ENCODE results near the gene SLC35B1. TPM values are rescaled to one million over a fixed set of nuclear protein-coding genes. Genes with fewer than 3 reads are reported as not detected.

SLC35B1 gene, protein sequence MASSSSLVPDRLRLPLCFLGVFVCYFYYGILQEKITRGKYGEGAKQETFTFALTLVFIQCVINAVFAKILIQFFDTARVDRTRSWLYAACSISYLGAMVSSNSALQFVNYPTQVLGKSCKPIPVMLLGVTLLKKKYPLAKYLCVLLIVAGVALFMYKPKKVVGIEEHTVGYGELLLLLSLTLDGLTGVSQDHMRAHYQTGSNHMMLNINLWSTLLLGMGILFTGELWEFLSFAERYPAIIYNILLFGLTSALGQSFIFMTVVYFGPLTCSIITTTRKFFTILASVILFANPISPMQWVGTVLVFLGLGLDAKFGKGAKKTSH
- 10 to 100 TPM; 76.5 to 78.4 (median 77.5) TPM for polyA plus RNA-seq (ENCODE audit: insufficient read length in 3 of 3)
- long read RNA-seq, donor 1, transcript SLC35B1-209 (9 exons, 1,320 nt) = minor isoform, 7 of 47 reads
- long read RNA-seq, donor 1, transcript SLC35B1-220 (9 exons, 1,611 nt) = major isoform, 21 of 47 reads
- long read RNA-seq, donor 1, partial matches to known transcripts = 16 of 47 reads
- long read RNA-seq, donor 1, other reads (novel, unspliced or antisense) = 0 of 47 reads
- long read RNA-seq, donor 2, transcript SLC35B1-209 (9 exons, 1,320 nt) = minor isoform, 12 of 72 reads
- long read RNA-seq, donor 2, transcript SLC35B1-220 (9 exons, 1,611 nt) = major isoform, 26 of 72 reads
- long read RNA-seq, donor 2, partial matches to known transcripts = 31 of 72 reads
- long read RNA-seq, donor 2, other reads (novel, unspliced or antisense) = 0 of 72 reads
- long read RNA-seq, donor 3, transcript SLC35B1-220 (9 exons, 1,611 nt) = major isoform, 15 of 42 reads
- long read RNA-seq, donor 3, partial matches to known transcripts = 22 of 42 reads
- long read RNA-seq, donor 3, other reads (novel, unspliced or antisense) = 0 of 42 reads
- long read RNA-seq, donor 4, transcript SLC35B1-209 (9 exons, 1,320 nt) = minor isoform, 6 of 59 reads
- long read RNA-seq, donor 4, transcript SLC35B1-220 (9 exons, 1,611 nt) = major isoform, 27 of 59 reads
- long read RNA-seq, donor 4, partial matches to known transcripts = 23 of 59 reads
- long read RNA-seq, donor 4, other reads (novel, unspliced or antisense) = 0 of 59 reads
- long read RNA-seq, donor 5, transcript SLC35B1-220 (9 exons, 1,611 nt) = major isoform, 8 of 15 reads
- long read RNA-seq, donor 5, partial matches to known transcripts = 0 of 15 reads
- long read RNA-seq, donor 5, other reads (novel, unspliced or antisense) = 0 of 15 reads
- long read RNA-seq, donor 6, transcript SLC35B1-220 (9 exons, 1,611 nt) = major isoform, 12 of 17 reads
- long read RNA-seq, donor 6, partial matches to known transcripts = 0 of 17 reads
- long read RNA-seq, donor 6, other reads (novel, unspliced or antisense) = 0 of 17 reads
- long read RNA-seq, donor 7, transcript SLC35B1-220 (9 exons, 1,611 nt) = major isoform, 13 of 30 reads
- long read RNA-seq, donor 7, transcript SLC35B1-209 (9 exons, 1,320 nt) = minor isoform, 5 of 30 reads
- long read RNA-seq, donor 7, partial matches to known transcripts = 8 of 30 reads
- long read RNA-seq, donor 7, other reads (novel, unspliced or antisense) = 0 of 30 reads
- long read RNA-seq, donor 8, transcript SLC35B1-220 (9 exons, 1,611 nt) = major isoform, 5 of 16 reads
- long read RNA-seq, donor 8, partial matches to known transcripts = 6 of 16 reads
- long read RNA-seq, donor 8, other reads (novel, unspliced or antisense) = 0 of 16 reads
- long read RNA-seq, donor 9, transcript SLC35B1-209 (9 exons, 1,320 nt) = minor isoform, 7 of 43 reads
- long read RNA-seq, donor 9, transcript SLC35B1-220 (9 exons, 1,611 nt) = major isoform, 15 of 43 reads
- long read RNA-seq, donor 9, partial matches to known transcripts = 12 of 43 reads
- long read RNA-seq, donor 9, other reads (novel, unspliced or antisense) = 0 of 43 reads
- long read RNA-seq, donor 10, transcript SLC35B1-209 (9 exons, 1,320 nt) = major isoform, 7 of 53 reads
- long read RNA-seq, donor 10, transcript SLC35B1-220 (9 exons, 1,611 nt) = minor isoform, 6 of 53 reads
- long read RNA-seq, donor 10, partial matches to known transcripts = 36 of 53 reads
- long read RNA-seq, donor 10, other reads (novel, unspliced or antisense) = 0 of 53 reads
- long read RNA-seq, donor 11, transcript SLC35B1-209 (9 exons, 1,320 nt) = minor isoform, 8 of 23 reads
- long read RNA-seq, donor 11, transcript SLC35B1-220 (9 exons, 1,611 nt) = major isoform, 12 of 23 reads
- long read RNA-seq, donor 11, partial matches to known transcripts = 0 of 23 reads
- long read RNA-seq, donor 11, other reads (novel, unspliced or antisense) = 0 of 23 reads
- long read RNA-seq, donor 12, transcript SLC35B1-209 (9 exons, 1,320 nt) = minor isoform, 5 of 56 reads
- long read RNA-seq, donor 12, transcript SLC35B1-220 (9 exons, 1,611 nt) = major isoform, 24 of 56 reads
- long read RNA-seq, donor 12, transcript SLC35B1-214 (3 exons, 806 nt) = minor isoform, 5 of 56 reads
- long read RNA-seq, donor 12, partial matches to known transcripts = 19 of 56 reads
- long read RNA-seq, donor 12, other reads (novel, unspliced or antisense) = 0 of 56 reads
- long read RNA-seq, donor 13, transcript SLC35B1-220 (9 exons, 1,611 nt) = major isoform, 10 of 30 reads
- long read RNA-seq, donor 13, transcript SLC35B1-209 (9 exons, 1,320 nt) = minor isoform, 7 of 30 reads
- long read RNA-seq, donor 13, partial matches to known transcripts = 10 of 30 reads
- long read RNA-seq, donor 13, other reads (novel, unspliced or antisense) = 0 of 30 reads
- long read RNA-seq, donor 14 = 0 reads
- long read RNA-seq, donor 15 = 0 reads
- long read RNA-seq, donor 16, transcript SLC35B1-220 (9 exons, 1,611 nt) = major isoform, 11 of 56 reads
- long read RNA-seq, donor 16, transcript SLC35B1-209 (9 exons, 1,320 nt) = minor isoform, 10 of 56 reads
- long read RNA-seq, donor 16, partial matches to known transcripts = 28 of 56 reads
- long read RNA-seq, donor 16, other reads (novel, unspliced or antisense) = 0 of 56 reads

DNA sequence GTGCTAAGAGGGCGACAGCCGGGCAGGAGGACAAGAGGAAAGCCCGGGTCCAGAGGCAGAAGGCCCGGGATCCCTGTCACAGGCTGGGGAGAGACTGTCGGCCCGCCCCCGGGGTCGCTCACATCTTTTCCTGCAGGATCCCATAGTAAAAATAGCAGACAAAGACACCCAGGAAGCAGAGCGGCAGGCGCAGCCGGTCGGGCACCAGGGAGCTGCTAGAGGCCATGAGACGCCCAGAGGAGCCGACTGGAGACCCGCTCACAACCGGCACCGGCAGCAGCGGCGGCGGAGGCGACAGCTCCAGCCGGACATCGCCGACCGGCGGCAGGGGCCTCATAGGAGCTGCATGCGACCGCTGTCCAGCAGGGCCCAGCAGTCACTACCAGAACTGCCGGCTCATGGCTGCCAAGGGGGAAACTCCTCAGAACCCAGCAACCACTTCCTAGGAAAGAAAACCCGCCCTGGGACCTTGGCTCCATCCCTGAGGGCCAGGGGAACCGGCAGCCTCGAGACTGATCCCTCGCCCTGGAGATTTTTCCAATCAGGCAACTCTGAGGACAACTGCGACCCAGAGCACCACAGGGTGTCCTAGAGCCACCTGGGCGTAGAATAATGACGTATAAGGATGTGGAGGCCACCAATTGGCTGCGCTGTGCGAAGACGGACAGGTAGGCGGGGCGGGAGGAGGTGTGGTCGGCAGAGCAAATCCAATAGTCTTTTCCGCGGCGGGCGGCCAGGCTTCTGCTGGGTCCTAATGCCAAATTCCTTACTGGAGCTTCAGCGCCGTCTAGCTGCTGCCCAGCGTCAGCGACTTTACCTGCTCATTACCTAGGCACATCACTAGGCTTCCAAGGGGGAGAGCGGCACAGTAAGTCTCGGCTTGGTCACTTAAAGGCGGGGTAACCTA lies at the start of gene SLC35B1:
SLC35B1 (minus strand) TSS at position 357 of the 907 bp plus-strand sequence; CDS start at position 226, 131 bp downstream.
- DNase-seq = peak; percentile 98

DNA sequence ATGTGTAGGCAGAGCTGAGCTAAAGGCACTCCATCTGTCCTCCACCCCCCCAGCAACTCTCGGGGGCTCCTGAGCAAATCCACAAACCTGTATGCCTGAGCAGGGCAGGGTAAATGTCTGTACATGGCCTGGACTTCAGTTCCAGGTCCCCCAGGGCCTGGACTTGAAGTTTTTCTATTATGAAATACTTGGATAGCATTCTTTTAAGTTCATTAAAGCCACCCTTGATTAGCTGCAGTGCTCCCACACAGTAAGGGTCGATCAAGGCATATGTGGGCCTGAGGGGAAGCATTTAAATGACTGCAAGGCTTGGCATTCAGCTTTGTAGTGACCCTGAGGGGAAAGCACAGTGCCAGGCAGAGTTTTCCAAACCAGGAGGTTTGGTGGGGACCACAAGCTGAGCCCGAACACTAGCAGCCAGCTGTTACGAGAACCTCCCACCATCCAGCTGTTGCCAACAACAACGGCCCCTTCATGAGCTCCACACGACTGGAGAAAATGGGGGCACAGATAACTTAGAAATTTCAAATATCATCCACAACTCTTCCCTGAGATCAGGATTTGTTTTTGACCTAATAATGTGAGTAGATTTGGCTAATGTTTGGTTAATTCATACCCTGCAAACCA lies 49.5 kb upstream of the SLC35B1 start:
- no peak for DNase-seq

DNA sequence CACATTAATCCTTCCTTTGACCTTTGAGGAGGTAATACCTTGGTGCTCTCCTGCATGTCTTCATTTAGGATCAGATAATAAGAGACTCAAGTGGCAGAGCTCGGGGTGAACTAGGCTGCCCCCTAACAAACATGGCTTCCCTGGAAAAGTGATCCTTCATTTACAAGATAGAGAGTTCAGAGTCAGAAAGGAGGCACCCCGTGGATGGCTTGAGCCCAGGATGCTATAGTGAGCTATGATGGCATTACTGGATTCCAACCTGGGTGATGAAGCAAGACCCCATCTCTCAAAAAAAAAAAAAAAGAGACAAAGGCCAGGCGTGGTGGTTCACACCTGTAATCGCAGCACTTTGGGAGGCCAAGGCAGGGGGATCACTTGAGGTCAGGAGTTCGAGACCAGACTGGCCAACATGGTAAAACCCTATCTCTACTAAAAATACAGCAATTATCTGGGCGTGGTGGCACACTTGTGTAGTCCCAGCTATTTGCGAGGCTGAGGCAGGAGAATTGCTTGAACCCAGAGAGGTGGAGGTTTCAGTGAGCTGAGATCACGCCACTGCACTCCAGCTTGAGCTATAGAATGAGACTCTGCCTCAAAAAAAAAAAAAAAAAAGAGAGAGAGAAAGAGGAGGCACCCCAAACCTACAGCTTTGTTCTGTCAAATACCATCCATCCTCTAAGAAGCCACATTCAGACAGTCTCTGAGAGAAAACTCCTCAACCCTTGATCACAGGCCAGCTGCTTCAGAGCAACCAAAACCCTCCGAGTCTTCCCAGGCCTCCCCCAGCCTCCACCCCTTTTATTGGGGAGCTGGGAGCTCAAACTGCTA lies 48.8 kb upstream of the SLC35B1 start:
- DNase-seq = no peak

DNA sequence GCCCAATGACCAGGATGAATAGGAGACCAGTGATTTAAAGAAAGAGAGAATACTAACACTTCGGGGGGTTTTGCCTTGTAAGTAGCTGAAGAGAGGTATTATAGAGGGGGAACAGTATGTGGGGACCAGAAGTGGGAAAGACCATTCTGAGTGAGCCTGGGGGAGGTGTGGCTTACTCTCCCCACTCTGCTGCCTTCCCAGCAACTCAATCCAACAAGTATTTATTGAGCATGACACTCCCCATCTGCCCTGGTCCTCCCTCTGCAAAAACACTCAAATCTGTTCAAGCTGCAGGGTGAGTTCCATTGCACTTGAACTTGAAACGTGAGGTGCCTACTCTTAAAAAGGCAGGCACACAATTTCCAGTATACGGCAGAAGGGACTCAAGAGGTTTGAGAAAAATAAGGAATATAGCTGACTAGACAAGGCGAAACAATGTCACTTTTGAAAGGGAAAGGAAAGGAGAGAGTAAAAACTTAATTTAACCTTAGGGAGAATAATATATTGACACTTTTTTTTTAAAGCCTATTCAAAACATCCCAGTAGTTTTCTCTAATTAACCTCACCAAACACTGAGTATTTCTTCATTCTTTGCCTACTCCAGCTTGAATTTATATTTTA lies 48.0 kb upstream of the SLC35B1 start:
- peak; percentile 40 for DNase-seq

DNA sequence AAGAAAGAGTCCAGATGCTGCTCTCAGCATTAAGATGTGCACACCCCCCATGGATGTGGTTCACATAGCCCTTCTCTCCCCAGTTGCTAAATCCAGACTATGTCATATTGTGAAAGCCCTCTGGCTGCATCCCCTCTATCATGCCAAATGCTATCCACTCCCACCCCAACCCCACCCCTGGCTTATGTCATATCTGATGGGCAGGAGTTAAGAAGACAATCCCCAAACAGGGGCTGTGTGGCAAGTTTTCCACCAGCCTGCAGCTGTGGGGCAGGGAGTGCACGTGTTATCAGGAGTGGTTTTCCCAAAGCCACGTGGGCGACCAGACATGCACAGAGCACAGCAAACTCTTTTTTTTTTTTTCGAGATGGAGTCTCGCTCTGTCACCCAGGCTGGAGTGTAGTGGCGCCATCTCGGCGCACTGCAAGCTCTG lies 46.2 kb upstream of the SLC35B1 start:
- no peak for DNase-seq

DNA sequence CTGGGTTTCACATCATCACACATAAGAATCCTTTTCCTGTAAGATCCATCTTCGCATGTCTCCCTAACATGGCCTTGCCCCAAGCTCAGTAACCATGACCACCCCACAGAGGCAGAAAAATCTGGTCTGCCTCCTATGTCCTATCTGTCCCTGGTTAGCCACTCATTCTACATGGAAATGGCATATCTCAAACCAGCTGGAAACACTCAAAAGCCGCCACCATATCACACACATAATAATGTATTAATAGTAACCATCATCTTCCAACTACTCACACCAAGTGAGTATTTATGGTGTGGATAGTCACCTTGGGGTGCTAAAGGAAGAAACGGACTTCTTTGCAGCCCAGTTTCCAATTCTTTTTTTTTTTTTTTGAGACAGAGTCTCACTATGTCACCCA lies 44.7 kb upstream of the SLC35B1 start:
- DNase-seq = no peak

DNA sequence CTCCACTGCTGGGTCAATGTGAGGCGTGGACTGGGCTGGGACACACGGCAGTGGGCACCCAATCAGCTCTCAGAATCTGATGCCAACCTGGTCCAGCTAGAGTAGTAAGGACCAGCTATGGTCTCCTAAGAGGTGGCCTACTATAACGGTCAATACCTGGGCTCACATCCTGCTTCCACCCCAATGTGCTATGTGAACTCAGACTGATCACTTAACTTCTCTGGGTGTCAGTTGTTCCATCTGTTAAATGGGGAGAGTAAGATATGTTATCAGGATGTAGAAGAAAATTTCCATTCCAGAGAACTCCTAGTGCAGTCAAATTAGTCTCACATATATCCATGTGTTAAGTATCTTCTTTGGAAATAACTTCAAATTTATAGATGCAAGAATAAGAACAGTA lies 42.0 kb upstream of the SLC35B1 start:
- no peak for DNase-seq

DNA sequence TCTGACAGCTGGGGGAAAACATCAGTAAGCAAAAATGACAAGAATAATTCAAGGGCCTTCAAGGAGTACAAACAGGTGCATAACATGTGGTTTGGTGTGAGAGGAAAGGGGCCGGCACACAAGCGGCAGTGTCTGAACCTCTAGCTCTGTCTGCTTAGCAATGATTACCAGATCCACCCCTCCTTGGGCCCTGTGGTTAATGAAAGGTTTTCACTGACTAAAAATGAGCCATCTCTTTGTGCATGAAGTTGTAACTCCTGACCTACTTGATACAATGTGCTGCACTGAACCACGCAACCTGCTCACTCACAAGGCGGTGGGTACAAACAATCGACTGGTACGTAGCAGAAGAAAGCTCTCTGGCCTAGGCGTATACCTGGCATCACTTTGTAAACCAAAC lies 41.0 kb upstream of the SLC35B1 start:
- DNase-seq = no peak

DNA sequence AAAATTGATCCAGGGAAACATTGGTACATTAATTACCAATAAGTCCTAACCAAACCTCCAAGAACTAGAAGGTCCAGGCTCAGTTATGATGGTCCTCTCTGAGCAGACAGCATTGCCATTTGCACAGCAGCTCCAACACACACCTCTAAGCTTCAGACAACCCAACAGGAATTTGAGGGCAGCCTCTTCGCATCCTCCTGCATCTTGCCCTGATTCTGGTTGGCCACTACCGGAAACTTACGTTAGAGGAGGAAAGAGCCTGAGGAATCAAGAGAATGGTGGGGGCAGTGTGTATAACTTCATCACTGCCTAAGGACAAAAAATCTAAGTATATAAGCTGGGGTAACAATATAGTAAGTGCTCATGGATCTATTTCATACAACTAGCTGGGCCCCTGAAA lies 40.5 kb upstream of the SLC35B1 start:
- DNase-seq = no peak

DNA sequence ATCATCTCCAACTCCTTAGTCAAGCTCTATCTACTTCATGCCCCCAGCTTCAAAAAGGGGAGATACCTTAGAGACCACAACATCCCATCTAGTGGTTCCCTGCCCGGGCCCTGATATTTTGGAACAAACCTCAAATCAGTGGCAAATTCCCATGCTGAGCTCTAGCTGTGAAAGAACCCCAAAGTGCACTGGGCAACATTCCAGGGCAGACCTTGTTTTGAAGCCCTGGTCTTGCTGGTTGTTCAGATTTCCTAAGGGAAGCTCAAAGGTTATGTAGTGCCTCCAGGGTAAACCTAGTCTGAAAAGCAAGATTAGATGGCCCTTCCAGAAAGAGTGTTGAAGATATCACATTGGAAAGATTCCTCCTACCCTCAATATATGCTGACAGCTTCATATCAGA lies 39.9 kb upstream of the SLC35B1 start:
- no peak for DNase-seq

DNA sequence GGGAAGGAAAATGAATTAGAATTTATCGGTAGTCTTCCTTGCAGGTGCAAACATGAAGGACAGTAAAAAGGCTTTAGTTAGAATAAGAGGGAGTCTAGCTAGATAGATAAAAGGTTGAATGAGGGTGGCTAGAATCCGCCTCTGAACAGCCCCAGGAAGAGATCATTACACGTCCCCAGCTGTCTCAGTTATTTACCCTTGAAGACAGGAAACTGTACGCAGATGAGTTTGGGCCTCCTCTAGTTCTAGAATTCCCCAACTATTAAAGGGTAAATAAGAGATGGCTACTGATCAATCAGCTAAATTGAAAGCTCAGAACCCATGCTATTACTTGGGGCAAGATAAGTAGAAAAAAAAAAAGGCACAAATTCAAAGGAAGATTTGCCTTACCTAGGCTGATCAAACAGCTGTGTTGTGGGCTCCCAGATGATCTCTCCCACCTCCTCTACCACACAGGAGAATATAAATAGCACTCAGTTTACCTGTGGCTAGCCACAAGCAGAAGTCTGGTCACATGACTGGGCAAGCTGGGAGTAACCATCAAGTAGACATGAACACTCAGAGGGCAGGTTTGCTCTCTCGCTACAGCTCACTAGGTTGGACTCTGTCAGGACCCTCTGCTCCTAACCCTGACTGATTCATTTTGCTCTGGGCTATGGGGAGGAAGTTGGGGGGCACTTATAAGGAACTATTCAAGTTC lies 39.2 kb upstream of the SLC35B1 start:
- no peak for DNase-seq

DNA sequence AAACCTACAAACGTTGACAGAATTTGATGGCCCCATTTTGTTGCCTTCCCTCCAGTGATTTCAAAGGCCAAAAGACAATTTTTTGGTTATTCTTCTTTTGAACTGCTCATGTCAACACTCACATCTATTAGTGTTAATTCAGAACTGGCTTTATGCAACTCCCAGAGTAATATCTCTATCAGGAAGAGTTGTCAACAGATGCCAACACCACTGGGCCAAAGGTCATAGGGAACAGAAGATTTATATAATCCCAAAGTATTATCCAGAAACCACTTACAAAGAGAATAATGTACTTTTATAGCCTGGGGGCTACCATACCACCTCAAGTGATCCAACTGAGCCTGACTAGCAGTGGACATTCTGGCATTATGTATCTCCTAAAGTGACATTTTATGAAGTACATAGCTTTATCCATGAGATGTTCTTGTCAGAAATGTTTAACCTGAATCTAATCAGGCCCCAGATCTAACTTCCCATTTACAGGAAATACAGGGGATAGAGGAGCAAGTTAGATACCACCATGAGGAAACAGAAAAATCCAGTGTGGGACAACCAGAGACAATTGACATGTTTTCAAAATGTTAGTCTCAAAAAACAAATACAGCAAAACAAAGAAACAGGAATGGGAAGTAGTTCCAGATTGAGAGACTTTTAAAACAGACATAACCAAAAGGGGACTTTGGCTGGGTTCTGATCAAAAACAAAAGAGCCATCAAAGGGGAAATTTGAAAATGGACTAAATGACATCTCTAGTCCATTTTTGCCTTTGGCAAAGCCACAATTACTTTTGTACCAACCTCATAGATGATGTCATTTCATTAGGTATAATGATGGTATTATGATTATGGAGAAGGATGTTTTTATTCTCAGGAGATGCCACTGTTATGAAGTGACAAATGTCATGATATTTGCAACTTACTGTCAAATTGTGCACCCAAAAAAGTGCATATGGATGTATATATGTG lies 37.7 kb upstream of the SLC35B1 start:
- no peak for DNase-seq

DNA sequence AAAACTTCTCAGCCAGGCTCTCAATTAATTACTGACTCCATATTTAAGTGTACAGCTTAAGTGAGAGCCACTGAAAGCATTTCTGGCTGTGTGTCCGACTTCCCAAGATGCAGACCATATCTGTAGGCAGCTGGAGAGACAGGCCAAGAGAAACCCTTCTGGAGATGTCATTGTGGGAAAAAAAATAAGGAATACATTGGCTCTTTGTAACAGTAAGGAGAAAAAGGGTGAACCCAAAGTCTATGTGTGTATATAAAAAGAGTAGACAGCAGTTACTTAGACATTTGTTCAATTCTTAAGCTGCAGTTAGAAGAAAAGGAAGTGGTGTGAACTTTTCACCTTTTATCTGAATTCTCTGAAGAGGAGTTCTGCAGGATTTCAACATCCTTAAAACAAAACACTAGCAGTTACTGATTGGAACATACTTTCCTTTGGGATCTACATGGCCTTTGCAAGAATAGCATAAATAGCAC lies 34.4 kb upstream of the SLC35B1 start:
- DNase-seq = no peak
